Cerebellar cortex (tissue), 1 donor: Measurements from ENCODE around the gene EGFL7.
A peak's percentile ranks its signal among the peaks of the same experiment; 100 is the strongest.

Experiments used
- DNase-seq: peaks from one replicate; pipeline ENCODE4 v3.0.0-alpha.2; 2015; ENCODE audit warnings: low spot score

The EGFL7 gene

GRCh38 chr9:136673088-136673974, 10.6 kb downstream of the EGFL7 start:
- no peak for DNase-seq

GRCh38 chr9:136673975-136674785, 11.5 kb downstream of the EGFL7 start:
- DNase-seq = no peak

GRCh38 chr9:136674786-136675349, 12.2 kb downstream of the EGFL7 start:
- no peak for DNase-seq

- DNase-seq = no peak
Measured at GRCh38 chr9:136675477-136676296, 13.0 kb downstream of the EGFL7 start.

GRCh38 chr9:136676297-136676794, 13.6 kb downstream of the EGFL7 start:
- DNase-seq = no peak

- DNase-seq = no peak
Measured at GRCh38 chr9:136676920-136677686, 14.4 kb downstream of the EGFL7 start.

- no peak for DNase-seq
Measured at GRCh38 chr9:136678034-136678433, 15.3 kb downstream of the EGFL7 start.

GRCh38 chr9:136678624-136679023, 15.9 kb downstream of the EGFL7 start:
- DNase-seq = no peak

- DNase-seq = peak; percentile 63
Measured at GRCh38 chr9:136679431-136679941, 16.8 kb downstream of the EGFL7 start.

GRCh38 chr9:136681029-136681428, 18.3 kb downstream of the EGFL7 start:
- DNase-seq = no peak

GRCh38 chr9:136681945-136682699, 19.4 kb downstream of the EGFL7 start:
- no peak for DNase-seq

GRCh38 chr9:136682710-136683109, 20.0 kb downstream of the EGFL7 start:
- no peak for DNase-seq

- DNase-seq = no peak
Measured at GRCh38 chr9:136683173-136683745, 20.5 kb downstream of the EGFL7 start.

- DNase-seq = no peak
Measured at GRCh38 chr9:136683755-136684154, 21.0 kb downstream of the EGFL7 start.

- DNase-seq = no peak
Measured at GRCh38 chr9:136684339-136684738, 21.6 kb downstream of the EGFL7 start.

GRCh38 chr9:136684799-136685198, 22.1 kb downstream of the EGFL7 start:
- no peak for DNase-seq

- no peak for DNase-seq
Measured at GRCh38 chr9:136685216-136685615, 22.5 kb downstream of the EGFL7 start.

- DNase-seq = no peak
Measured at GRCh38 chr9:136685790-136686533, 23.2 kb downstream of the EGFL7 start.

- DNase-seq = no peak
Measured at GRCh38 chr9:136686534-136686793, 23.7 kb downstream of the EGFL7 start.
